ENCODE results near the gene BMP8A.

DNA sequence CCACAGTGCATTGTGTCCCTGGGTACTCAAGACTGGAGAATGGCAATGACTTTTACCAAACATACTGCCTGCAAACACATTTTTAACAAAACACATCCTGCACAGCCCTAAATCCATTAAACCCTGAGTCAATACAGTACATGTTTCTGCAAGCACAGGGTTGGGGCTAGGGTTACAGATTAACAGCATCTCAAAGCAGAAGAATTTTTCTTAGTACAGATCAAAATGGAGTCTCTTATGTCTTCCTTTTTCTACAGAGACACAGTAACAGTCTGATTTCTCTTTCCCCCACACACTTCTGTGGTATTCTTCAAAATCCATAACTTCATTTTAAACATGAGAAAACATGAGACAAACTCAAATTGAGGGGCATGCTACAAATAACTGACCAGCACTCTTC lies 13.9 kb downstream of the BMP8A start:
- TF ChIP-seq EZH2 (IDR thresholded peaks at IDR 0.05; ENCODE audit: borderline replicate concordance) (no peak), CTCF (IDR thresholded peaks at IDR 0.05; ENCODE audit: poor library complexity) (no peak)
